Erythroblast (primary cell): ENCODE measurements around the gene ITGA2.

ENCODE experiments used
- DNase-seq, 2 experiments: peaks; one replicate each; lab custom pipeline; 2025; lab: John Stamatoyannopoulos, UW
- GATA1 ChIP-seq: IDR thresholded peaks from 2 replicates; pipeline ENCODE4 v1.6.1; 2011; ENCODE audit warnings: low read depth, mild to moderate bottlenecking, control low read depth, low read length, moderate library complexity
- POLR2A ChIP-seq: IDR thresholded peaks from 2 replicates; pipeline ENCODE4 v1.6.1; 2011; ENCODE audit warnings: mild to moderate bottlenecking, low read length

The ITGA2 gene

DNA sequence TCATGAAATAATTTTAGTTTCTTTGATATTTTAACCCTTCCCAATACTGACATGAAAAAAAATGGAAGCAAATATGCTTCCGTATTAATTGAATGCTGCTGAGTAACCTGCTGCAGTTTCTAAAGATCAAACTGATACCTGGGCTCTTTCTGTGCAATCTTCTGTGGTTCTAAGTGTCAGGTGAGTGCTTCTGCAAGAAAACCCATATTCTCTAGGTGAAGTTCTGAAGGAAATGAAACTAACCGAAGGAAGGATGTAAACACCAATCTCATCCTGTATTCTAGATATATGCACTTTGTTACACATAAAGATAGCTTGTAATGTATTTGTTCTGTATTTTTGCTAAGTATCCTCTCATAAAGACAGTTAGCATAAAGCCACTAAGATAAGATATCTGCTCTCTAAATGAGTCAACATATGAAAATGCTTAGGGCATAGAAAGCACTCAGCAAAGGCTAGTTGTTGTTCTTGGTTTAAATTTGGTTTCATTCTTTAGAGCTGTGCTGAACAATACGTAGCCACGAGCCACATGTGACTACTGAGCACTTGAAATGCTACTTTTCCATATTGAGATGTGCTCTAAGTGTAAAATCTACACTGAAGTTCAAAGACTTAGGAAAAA is 52.0 kb downstream of the ITGA2 start:
- TF ChIP-seq GATA1, result no peak
- DNase-seq, result no peak

GRCh38 chr5:53041740-53042139 is 52.6 kb downstream of the ITGA2 start:
- TF ChIP-seq POLR2A, result no peak
- no peak for TF ChIP-seq GATA1
- no peak for DNase-seq

GRCh38 chr5:53045263-53045662 is 56.1 kb downstream of the ITGA2 start:
- TF ChIP-seq GATA1 (no peak), POLR2A (no peak)
- no peak for DNase-seq

- TF ChIP-seq GATA1 (no peak), POLR2A (no peak)
Measured at GRCh38 chr5:53048248-53048647, 59.1 kb downstream of the ITGA2 start.

GRCh38 chr5:53052499-53052898 is 63.3 kb downstream of the ITGA2 start:
- TF ChIP-seq POLR2A (no peak), GATA1 (no peak)
- no peak for DNase-seq

More at GRCh38 chr5:53048248-53048647, 59.1 kb downstream of the ITGA2 start:
- no peak for DNase-seq

- TF ChIP-seq POLR2A, result no peak
- no peak for TF ChIP-seq GATA1
- DNase-seq, result no peak
Measured at GRCh38 chr5:53053364-53053763, 64.2 kb downstream of the ITGA2 start.

DNA sequence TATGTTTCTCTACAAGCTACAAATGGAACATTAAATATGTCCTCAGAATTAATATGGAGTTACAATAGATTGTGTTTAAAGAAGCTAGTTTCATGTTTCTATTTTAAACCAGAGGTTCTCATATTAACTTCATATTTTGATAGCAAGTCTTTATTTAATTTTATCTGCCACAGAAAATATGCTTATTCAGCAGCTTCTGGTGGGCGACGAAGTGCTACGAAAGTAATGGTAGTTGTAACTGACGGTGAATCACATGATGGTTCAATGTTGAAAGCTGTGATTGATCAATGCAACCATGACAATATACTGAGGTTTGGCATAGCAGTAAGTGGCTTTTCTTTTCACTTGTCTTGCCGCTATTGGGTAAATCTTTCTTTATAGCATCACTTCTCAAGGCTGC is 66.2 kb downstream of the ITGA2 start:
- TF ChIP-seq POLR2A (no peak), GATA1 (no peak)
- DNase-seq, result no peak

GRCh38 chr5:53059281-53059680 is 70.1 kb downstream of the ITGA2 start:
- TF ChIP-seq GATA1 (no peak), POLR2A (no peak)
- DNase-seq, result no peak

GRCh38 chr5:53063176-53063575 is 74.0 kb downstream of the ITGA2 start:
- DNase-seq, result no peak
- TF ChIP-seq GATA1, result no peak
- TF ChIP-seq POLR2A, result no peak

GRCh38 chr5:53063791-53064190 is 74.6 kb downstream of the ITGA2 start:
- TF ChIP-seq GATA1 (no peak), POLR2A (no peak)
- no peak for DNase-seq

DNA sequence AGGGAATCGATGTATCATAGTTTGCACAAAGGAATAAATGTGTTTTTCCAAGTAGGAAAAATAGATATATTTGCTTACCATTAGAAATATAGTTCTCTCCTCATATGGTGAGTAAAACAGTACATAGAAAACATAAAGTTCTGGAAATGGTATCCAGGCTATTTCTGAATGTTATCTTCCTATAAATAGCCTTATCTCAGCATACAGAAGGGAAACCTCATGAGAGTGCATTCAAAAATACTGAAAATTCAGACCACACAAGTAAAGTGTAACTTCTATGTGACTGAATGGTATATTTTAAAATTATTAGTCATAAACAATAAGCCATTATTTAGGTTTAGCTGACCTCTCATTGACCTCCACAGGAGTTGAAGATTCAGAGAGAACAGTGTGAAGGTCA is 76.9 kb downstream of the ITGA2 start:
- TF ChIP-seq POLR2A, result no peak
- TF ChIP-seq GATA1, result no peak
- DNase-seq, result no peak

- no peak for TF ChIP-seq POLR2A
- TF ChIP-seq GATA1, result no peak
Measured at GRCh38 chr5:53067641-53068040, 78.5 kb downstream of the ITGA2 start.

GRCh38 chr5:53068291-53068836 is 79.2 kb downstream of the ITGA2 start:
- no peak for DNase-seq
- TF ChIP-seq POLR2A, result no peak
- no peak for TF ChIP-seq GATA1

More at GRCh38 chr5:53067641-53068040, 78.5 kb downstream of the ITGA2 start:
- no peak for DNase-seq

- TF ChIP-seq POLR2A (no peak), GATA1 (no peak)
- no peak for DNase-seq
Measured at GRCh38 chr5:53069626-53070025, 80.5 kb downstream of the ITGA2 start.

DNA sequence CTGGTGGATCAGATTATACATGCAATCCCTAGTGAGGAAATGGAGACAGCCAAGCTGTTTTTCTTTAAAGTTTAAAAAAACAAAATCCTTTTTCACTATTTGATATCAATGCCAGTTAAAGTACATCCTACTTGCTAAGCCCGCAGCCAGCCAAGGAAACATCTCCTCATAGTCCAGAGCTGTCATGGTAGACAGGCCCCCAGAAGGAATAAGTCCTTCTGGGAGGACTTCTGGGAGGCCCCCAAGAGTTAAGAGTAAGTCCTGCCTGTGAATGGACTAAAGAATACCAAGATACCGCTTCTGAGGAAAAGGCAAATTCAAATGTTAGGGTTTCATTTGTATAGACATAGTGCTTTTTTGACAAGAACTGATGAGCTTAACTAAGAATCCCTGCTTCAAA is 82.1 kb downstream of the ITGA2 start:
- DNase-seq, result no peak
- TF ChIP-seq GATA1, result no peak
- no peak for TF ChIP-seq POLR2A

DNA sequence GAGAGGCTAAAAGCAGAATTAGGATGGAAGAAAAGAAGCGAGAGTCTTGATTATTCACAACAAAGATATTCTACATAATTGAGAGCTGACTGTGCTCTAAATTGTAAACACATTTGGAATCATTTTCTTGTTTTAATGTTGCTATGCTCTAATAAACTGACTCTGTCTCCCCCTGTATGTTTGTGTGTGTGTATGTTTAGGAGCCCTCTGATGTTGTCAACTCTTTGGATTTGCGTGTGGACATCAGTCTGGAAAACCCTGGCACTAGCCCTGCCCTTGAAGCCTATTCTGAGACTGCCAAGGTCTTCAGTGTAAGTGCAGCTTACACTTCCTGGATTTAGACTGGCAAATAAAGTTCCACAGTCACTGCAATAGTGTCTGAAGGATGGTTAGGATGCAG is 82.6 kb downstream of the ITGA2 start:
- no peak for TF ChIP-seq GATA1
- TF ChIP-seq POLR2A, result no peak
- no peak for DNase-seq
